Gastroesophageal sphincter (tissue), 4 donors: ENCODE results near the gene GDPD3. TPM values are rescaled to one million over a fixed set of nuclear protein-coding genes. Genes with fewer than 3 reads are reported as not detected.

ENCODE experiments used
- ATAC-seq: fragments of 150-250 bp; one replicate; pipeline ENCODE4 v1.9.1; 2016; ENCODE audit warnings: mild to moderate bottlenecking, moderate library complexity
- H3K27ac ChIP-seq, 4 donors: fragments of 200-600 bp; sonication (generic) in 3 of 4; 1 replicate in 3 of 4; 2 replicates in 1 of 4; pipeline ENCODE4 v1.5.1; 2016 to 2019
- H3K27me3 ChIP-seq: fragments of 200-600 bp; sonication (generic); one replicate; pipeline ENCODE4 v1.5.1; 2019
- H3K36me3 ChIP-seq, 2 donors: fragments of 200-600 bp; sonication (generic); one replicate each; pipeline ENCODE4 v1.5.1; 2019; ENCODE audit warnings: control low read depth in 1 of 2
- H3K4me1 ChIP-seq, 3 donors: fragments of 200-600 bp; sonication (generic); 1 replicate in 2 of 3; 2 replicates in 1 of 3; pipeline ENCODE4 v1.5.1; 2016 to 2019; ENCODE audit warnings: control low read depth in 2 of 3
- H3K4me3 ChIP-seq, 2 donors: fragments of 200-600 bp; sonication (generic); one replicate each; pipeline ENCODE4 v1.5.1; 2019; ENCODE audit warnings: mild to moderate bottlenecking in 1 of 2, moderate library complexity in 1 of 2
- H3K9me3 ChIP-seq, 3 donors: fragments of 200-600 bp; sonication (generic); one replicate each; pipeline ENCODE4 v1.5.1; 2017 to 2019; ENCODE audit warnings: control low read depth in 2 of 3
- CTCF ChIP-seq, 4 experiments: fragments of 200-600 bp in 2 of 4; fragments of 450-650 bp in 2 of 4; sonication (generic) in 1 of 4; IDR thresholded peaks; one replicate each; pipeline ENCODE4 v1.5.1; 2017 to 2019; ENCODE audit warnings: antibody characterized with exemption in 4 of 4, mild to moderate bottlenecking in 2 of 4, moderate library complexity in 2 of 4
- EP300 ChIP-seq: sonication (generic); formaldehyde crosslinking; IDR thresholded peaks from one replicate; pipeline ENCODE4 v1.6.1; 2017; ENCODE audit warnings: antibody characterized with exemption, mild to moderate bottlenecking
- POLR2A ChIP-seq, 2 donors: fragments of 450-650 bp; IDR thresholded peaks; one replicate each; pipeline ENCODE4 v1.6.1; 2017; ENCODE audit warnings: antibody characterized with exemption in 2 of 2, mild to moderate bottlenecking in 2 of 2, moderate library complexity in 1 of 2
- POLR2AphosphoS5 ChIP-seq: sonication (generic); formaldehyde crosslinking; IDR thresholded peaks from one replicate; pipeline ENCODE4 v1.6.1; 2017; ENCODE audit warnings: antibody characterized with exemption
- WGBS, 2 donors: methylation state at CpG; one replicate each; pipeline ENCODE4 v1.1.5; 2018; ENCODE audit warnings: low coverage in 1 of 2; 5-methylcytosine and 5-hydroxymethylcytosine counted together
- total RNA-seq, 4 donors: library from RNA; depleted of rRNA; stranded (reverse); fragments of >200 nt; gene quantifications; one replicate each; pipeline ENCODE4 v1.1.0, GENCODE V29; 2016

GDPD3 gene
- total RNA-seq, 4 donors from 2014 or later = 1.1 to 3.1 (median 1.9) TPM

- H3K9me3 ChIP-seq = no peaks in the 10 kb centered on the region
- ATAC-seq = no peak
- TF ChIP-seq POLR2AphosphoS5 (no peak), EP300 (no peak), CTCF (IDR thresholded peaks at IDR 0.05) (no peak), POLR2A (IDR thresholded peaks at IDR 0.05) (no peak)
- H3K4me1 ChIP-seq = peaks cover 0 to 39% (median 16%) of the 10 kb centered on the region in 3 donors
- 93% methylated on average over 8 of the region's 11 CpGs for WGBS, 2 donors
- peaks cover 0 to 36% of the 10 kb centered on the region in 2 donors for H3K36me3 ChIP-seq
- H3K27me3 ChIP-seq = no peaks in the 10 kb centered on the region
- H3K27ac ChIP-seq = no peak overlapping the region
- no peak overlapping the region for H3K4me3 ChIP-seq
These were observed 26.0 kb downstream of the GDPD3 start for GRCh38 chr16:30087181-30087898.

GRCh38 chr16:30086291-30087140 is 26.8 kb downstream of the GDPD3 start:
- Histone ChIP-seq H3K27ac (peak overlapping the region in 2 of 4 donors; percentile 57 to 59), H3K4me3 (no peak overlapping the region), H3K27me3 (no peaks in the 10 kb centered on the region), H3K4me1 (peaks cover 0 to 33% (median 12%) of the 10 kb centered on the region in 3 donors), H3K36me3 (peaks cover 0 to 45% of the 10 kb centered on the region in 2 donors), H3K9me3 (no peaks in the 10 kb centered on the region)
- no peak for ATAC-seq
- 83% methylated on average over 1 of the region's 27 CpGs; no CpG with 5 or more reads in 1 of the 2 donors for WGBS, 2 donors
- no peak for TF ChIP-seq POLR2AphosphoS5
- TF ChIP-seq POLR2A (IDR thresholded peaks at IDR 0.05) = no peak
- TF ChIP-seq EP300 = no peak
- TF ChIP-seq CTCF (IDR thresholded peaks at IDR 0.05) = no peak

GRCh38 chr16:30085820-30086219 is 27.5 kb downstream of the GDPD3 start:
- TF ChIP-seq EP300 (no peak), POLR2AphosphoS5 (no peak), CTCF (IDR thresholded peaks at IDR 0.05) (no peak), POLR2A (IDR thresholded peaks at IDR 0.05) (no peak)
- peaks cover 0 to 52% of the 10 kb centered on the region in 2 donors for H3K36me3 ChIP-seq
- ATAC-seq = no peak
- no peaks in the 10 kb centered on the region for H3K9me3 ChIP-seq
- 13 to 100% methylated on average over 1 of the region's 6 CpGs for WGBS, 2 donors
- H3K27ac ChIP-seq = peak overlapping the region in 3 of 4 donors; percentile 57 to 62 (median 59)
- H3K27me3 ChIP-seq = no peaks in the 10 kb centered on the region
- H3K4me3 ChIP-seq = no peak overlapping the region
- H3K4me1 ChIP-seq = peaks cover 0 to 26% (median 5%) of the 10 kb centered on the region in 3 donors

GRCh38 chr16:30085247-30085646 is 28.1 kb downstream of the GDPD3 start:
- Histone ChIP-seq H3K27ac (peak overlapping the region in 3 of 4 donors; percentile 57 to 62 (median 59)), H3K9me3 (no peaks in the 10 kb centered on the region), H3K36me3 (peaks cover 0 to 57% of the 10 kb centered on the region in 2 donors), H3K4me1 (peaks cover 0 to 20% (median 5%) of the 10 kb centered on the region in 3 donors), H3K4me3 (no peak overlapping the region), H3K27me3 (no peaks in the 10 kb centered on the region)
- no CpG with 5 or more reads among the region's 3 CpGs for WGBS, 2 donors
- TF ChIP-seq POLR2AphosphoS5 (no peak), CTCF (IDR thresholded peaks at IDR 0.05) (no peak), EP300 (no peak), POLR2A (IDR thresholded peaks at IDR 0.05) (no peak)
- peak; percentile 49 for ATAC-seq
